GM19455 (cell line): ENCODE results near the gene SPATA25.
A peak's percentile ranks its signal among the peaks of the same experiment; 100 is the strongest.

Source experiments
- ATAC-seq: cut with Tn5 transposase; IDR thresholded peaks from one replicate; pipeline ENCODE4 v1.9.1; 2021; ENCODE audit not compliant: unreplicated experiment

SPATA25 gene

DNA sequence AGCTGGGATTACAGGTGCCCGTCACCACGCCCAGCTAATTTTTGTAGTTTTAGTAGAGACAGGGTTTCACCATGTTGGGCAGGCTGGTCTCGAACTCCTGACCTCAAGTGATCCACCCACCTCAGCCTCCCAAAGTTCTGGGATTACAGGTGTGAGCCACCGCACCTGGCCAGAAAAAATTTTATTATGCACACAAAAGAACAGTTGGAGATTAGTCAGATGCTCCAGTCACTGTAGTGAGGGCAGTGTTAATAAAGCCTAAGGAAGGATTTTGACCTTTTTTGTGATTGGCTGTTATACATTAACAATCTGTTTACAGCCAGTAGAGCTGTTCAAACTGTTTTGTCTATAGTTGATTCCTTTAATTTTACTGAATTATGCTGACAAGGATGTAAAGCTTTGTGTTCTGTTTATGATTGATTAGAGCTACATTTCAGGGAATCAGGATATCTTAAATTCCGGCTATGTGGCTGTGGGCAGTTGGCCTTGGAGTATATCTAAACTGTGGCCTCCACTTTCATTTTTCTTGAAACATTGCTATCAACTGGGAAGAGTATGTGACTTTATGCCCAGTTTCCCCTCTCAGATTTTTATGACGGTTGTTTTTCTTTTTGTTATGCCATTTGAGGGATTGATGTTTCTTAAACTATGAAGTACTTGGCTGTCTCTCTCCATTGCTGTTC, 20.1 kb downstream of the SPATA25 start:
- no peak for ATAC-seq

GRCh38 chr20:45866454-45866853, 21.0 kb downstream of the SPATA25 start:
- no peak for ATAC-seq

DNA sequence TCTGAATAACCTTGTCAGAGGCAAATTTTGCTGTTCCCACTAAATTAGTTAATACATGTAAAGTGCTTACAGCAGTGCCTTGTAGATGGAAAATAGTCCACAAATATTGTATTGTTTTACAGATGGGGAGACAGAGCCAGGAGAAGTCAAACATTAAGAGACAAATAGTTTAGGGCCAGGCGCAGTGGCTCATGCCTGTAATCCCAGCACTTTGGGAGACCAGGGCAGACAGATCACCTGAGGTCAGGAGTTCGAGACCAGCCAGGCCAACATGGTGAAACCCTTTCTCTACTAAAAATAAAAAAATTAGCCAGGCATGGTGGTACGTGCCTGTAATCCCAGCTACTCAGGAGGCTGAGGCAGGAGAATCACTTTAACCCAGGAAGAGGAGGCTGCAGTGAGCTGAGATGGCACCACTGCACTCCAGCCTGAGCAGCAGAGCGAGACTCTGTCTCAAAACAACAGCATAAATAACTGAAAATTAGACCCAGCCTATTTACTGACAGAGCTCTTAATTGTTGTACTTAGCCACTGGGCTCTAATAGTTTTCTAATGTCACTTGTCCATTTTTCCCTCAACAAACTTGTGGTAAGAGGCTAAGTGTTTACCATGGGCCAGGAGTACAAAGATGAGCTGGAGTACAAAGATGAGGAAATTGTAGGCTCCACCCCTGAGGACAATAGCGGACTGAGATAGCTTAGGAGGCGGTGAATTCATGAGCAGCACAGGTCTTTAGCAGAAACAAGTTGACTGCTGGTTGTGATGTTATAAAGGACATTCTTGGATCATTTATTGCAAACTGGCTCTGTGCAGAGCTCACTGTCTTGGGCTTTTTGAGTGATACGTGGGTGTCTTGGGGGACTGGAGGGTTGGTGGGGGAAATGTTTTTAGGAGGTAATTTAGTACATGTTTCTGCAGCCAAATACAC, 23.6 kb downstream of the SPATA25 start:
- no peak for ATAC-seq

DNA sequence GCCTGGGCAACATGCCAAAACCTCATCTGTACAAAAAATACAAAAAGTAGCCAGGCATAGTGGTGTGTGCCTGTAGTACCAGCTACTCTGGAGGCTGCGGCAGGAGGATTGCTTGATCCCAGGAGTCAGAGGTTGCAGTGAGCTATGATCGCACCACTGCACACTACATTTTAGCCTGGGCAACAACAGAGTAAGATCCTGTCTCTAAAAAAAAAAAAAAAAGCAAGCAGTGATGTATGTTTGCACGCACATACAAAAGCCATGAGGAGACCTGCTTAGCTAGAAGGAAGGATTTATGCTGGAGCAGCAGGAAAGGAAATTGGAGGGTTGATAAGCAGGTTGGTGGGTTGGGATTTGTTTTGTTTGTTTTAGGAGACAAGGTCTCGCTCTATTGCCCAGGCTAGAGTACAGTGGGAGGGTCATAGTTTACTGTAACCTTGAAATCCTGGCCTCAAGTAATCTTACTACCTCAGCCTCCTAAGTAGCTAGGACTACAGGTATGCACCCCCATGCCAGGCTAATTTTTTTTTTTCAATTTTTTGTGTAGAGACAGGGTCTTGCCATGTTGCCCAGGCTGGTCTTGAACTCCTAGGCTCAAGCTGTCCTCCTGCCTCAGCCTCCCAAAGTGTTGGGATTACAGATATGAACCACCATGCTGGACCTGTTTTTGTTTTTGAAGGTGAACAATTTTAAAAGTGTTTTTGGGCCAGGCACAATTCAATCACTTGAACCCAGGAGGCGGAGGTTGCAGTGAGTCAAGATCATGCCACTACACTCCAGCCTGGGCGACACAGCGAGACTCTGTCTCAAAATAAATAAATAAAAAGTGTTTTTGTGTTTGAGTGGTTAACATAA, 26.0 kb downstream of the SPATA25 start:
- ATAC-seq, result no peak

DNA sequence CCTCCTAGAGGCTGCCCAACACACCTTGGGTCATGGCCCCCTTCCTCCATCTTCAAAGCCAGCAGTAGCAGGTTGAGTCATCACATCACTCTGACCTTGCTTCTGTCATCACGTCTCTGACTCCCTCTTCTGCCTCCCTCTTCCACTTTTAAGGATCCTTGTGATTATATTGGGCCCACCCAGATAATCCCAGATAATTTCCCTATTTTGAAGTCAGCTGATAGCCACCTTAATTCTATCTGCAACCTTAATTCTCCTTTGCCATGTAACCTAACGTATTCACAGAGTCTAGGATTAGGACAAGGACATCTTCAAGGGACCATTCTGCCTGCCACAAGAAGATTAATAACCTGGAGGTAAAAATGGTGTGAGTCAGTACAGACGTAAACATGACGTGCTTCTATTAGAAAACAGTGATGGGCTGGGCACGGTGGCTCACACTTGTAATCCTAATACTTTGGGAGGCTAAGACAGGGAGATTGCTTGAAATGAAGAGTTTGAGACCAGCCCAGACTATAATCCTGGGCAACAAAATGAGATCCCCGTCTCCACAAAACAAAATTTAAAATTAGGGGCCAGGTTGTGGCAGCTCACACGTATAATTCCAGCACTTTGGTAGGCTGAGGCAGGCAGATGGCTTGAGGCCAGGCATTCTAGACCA, 26.7 kb downstream of the SPATA25 start:
- ATAC-seq, result no peak

DNA sequence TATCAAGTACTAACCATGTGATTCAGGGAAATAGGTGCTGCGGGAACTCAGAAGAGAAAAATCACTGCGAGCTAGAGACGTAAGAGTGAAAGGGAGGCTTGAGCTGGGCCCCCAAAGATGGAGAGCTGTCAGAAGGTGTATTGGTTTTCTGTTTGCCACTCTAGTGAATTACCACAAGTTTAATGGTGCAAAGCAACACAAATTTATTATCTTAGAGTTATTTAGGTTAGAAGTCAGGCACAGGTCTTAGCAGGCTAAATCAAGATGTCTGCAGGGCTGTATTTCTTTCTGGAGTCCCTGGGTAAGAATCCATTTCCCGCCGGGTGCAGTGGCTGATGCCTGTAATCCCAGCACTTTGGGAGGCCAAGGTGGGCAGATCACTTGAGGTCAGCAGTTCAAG, 27.5 kb downstream of the SPATA25 start:
- no peak for ATAC-seq

- peak; percentile 31 for ATAC-seq
These were observed 29.6 kb downstream of the SPATA25 start for GRCh38 chr20:45857882-45858216.

DNA sequence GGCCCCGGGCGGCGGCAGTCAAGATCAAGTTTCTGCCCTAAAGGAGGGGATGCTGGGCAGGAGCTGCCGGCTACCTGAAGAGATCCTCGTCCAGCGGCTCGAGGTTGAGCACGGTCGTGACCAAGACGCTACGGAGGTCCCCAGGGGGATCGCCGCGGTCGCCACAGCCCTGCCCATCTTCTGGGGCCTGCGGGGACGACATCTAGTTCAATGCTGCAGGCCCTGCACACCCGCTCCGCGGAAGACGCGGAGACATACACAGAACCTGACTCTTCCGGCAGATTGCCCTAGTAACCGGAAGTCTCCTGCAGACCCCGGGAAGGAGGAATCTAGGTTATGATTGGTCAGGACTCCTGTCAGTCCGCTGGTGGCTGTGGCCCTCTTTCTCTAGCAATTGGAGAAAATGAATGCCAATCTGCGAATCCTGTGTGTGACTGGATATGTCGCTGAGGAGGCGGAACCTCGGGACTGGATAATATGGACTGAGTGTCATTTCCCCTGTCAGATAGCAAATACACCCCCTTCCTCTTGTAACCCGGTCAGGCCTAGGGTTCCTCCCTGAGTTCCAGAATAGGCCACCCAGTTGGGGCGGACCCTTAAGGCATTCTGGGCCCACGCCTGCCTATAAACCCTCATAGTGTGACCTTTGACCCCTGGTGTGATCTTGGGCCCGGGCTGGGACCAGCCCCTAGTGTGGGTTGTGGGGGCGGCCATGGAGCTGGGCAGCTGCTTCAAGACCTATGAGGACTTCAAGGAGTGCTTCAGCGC, 30.1 kb downstream of the SPATA25 start, which contains the start of the genes ACOT8 and ZSWIM3:
ACOT8 (minus strand) TSS at position 279 of the 768 bp plus-strand sequence; CDS start at position 202, 77 bp downstream.
ZSWIM3 (plus strand) TSS at position 501 of the 768 bp plus-strand sequence; CDS start at position 713, 212 bp downstream.
- peak; percentile 95 for ATAC-seq

GRCh38 chr20:45853484-45853883, 33.9 kb downstream of the SPATA25 start:
- ATAC-seq, result no peak

DNA sequence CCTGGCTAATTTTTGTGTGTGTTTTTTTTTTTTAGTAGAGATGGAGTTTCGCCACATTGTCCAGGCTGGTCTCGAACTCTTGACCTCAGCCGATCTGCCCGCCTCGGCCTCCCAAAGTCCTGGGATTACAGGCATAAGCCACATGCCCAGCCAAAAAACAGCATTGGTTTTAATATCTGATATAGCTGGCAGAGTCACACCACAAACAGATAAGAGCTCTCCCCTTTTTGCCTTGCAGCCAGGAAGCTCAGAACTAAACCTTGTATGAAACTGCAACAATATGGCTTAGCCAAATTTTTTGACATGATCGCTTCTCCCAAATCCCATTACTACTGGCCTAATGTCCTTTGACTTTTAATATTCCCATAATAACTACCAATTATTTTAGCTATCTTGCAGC, 35.1 kb downstream of the SPATA25 start:
- ATAC-seq, result no peak

GRCh38 chr20:45851501-45851900, 35.9 kb downstream of the SPATA25 start:
- ATAC-seq, result no peak

GRCh38 chr20:45850926-45851325, 36.5 kb downstream of the SPATA25 start:
- no peak for ATAC-seq

DNA sequence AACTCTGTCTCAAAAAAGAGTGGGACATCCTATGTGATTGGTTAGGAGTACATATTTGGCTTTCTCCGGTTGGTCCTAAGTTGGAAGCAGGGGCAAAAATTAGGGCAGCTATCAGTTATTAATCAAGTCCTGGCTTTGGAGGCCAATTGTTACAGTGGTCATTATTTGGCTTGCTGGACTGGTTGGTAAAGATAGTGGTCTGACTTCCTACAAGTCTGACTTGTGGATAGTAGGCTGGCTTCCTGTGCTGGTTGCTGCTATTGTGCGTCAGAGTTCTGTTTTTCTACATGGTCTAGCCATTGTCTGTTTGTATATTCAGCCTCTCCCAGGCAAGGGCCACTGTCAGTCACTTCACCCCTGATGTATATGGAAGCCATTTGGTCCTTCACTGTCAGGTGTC, 37.2 kb downstream of the SPATA25 start:
- ATAC-seq, result no peak

DNA sequence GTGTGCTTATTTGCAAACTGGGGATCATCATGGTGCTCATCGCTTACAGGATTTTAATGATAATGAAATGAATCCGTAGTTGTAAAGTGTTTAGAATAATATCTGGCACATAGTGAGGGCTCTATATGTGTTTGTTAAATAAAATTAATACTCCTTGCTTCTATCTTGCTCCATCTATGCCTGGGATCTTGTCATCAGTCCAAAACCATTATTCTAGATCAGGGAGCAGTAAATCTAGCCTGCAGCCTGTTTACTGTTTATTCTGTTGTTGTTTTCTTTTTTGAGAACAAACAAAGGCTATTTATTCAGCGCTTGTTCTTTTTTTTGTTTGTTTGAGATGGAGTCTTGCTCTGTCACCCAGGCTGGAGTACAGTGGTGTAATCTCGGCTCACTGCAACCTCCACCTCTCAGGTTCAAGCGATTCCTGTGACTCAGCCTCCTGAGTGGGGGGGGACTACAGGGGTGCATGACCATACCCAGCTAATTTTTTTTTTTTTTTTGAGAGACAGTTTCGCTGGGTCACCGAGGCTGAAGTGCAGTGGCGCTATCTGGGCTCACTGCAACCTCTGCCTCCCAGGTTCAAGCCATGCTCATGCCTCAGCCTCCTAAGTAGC, 38.3 kb downstream of the SPATA25 start:
- no peak for ATAC-seq

DNA sequence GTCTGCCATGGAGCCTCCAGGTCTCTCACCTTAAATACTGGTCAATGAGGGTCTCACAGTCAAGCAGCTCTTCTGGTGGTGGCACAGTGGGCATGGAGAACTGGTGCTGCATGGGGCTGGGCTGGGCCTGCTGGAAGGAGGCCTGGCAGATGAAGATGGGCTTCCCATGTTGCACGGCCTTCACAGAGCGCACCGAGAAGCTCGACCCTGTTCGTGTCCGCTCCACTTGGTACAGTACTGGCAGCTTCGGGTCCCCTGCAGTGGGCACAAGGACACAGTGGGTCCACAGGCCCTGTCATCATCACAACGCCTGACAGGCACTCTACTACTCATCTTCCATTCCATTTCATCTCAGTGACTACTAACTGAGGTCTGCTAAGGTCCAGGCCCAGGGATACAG, 39.0 kb downstream of the SPATA25 start:
- ATAC-seq, result no peak

DNA sequence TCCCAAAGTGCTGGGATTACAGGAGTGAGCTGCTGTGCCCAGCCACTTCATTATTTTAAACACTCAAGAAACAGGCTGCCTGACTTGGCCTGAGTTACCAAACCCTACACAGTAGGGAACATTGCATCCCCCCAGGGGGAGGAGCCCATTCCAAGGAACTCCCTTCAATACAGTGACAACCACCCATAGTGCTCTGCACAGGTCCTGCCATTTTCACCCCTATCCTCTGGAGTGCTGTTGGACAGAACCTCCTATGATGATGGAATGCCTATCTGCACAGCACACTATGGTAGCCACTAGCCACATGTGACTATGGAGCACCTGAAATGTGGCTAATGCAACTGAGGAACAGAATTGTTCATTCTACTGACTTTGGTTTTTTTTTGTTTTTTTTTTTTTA, 42.0 kb downstream of the SPATA25 start:
- ATAC-seq, result no peak

GRCh38 chr20:45843506-45843905, 43.9 kb downstream of the SPATA25 start:
- ATAC-seq, result no peak

DNA sequence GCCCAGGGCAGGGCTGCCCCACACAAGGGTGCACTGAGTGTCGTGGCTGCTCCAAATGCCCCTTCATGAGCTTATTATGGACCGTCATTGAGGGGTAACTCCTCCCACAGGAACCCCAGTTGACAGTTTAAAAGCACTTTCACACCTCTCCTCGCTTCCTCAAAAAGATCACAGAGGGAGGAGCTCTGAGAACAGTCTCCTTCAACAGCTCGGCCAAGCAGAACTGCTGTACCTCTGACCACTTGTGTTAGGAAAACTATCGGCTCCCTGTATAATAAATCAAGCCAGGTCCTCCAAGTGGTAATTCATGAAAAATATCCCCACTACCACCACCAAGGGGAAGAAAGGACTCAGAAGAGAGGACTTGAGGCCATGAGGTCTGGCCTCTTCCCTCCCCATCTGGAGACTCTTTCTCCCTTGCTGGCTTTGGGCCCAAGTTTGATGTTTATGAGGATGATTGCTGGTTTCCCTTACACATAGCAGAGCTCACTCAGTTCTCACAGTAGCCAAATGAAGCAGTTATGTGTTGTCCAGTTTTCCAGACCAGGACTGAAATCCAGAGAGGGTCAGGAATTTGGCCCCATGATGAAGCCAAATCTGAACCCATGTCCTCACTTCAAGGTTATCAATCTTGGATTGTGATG, 45.1 kb downstream of the SPATA25 start:
- no peak for ATAC-seq
